ENCODE measurements around the gene RHEX.

Gene RHEX

GRCh38 chr1:206120406-206120805, 67.4 kb downstream of the RHEX start:
- no peak for DNase-seq

- no peak for DNase-seq
These were observed 68.3 kb downstream of the RHEX start for GRCh38 chr1:206121269-206121668.

- DNase-seq = no peak
These were observed 69.7 kb downstream of the RHEX start for GRCh38 chr1:206122686-206123085.

- DNase-seq = no peak
These were observed 72.4 kb downstream of the RHEX start for GRCh38 chr1:206125346-206125745.

GRCh38 chr1:206127336-206127735, 74.4 kb downstream of the RHEX start:
- DNase-seq = no peak

GRCh38 chr1:206128196-206128595, 75.2 kb downstream of the RHEX start:
- DNase-seq = no peak

- no peak for DNase-seq
These were observed 78.1 kb downstream of the RHEX start for GRCh38 chr1:206131037-206131436.

- DNase-seq = no peak
These were observed 80.9 kb downstream of the RHEX start for GRCh38 chr1:206133751-206134415.

GRCh38 chr1:206135248-206135647, 82.3 kb downstream of the RHEX start:
- no peak for DNase-seq

- no peak for DNase-seq
These were observed 83.3 kb downstream of the RHEX start for GRCh38 chr1:206136241-206136640.

- no peak for DNase-seq
These were observed 89.0 kb downstream of the RHEX start for GRCh38 chr1:206142011-206142410.

- DNase-seq = no peak
These were observed 89.8 kb downstream of the RHEX start for GRCh38 chr1:206142770-206143169.

- DNase-seq = no peak
These were observed 90.7 kb downstream of the RHEX start for GRCh38 chr1:206143537-206144172.

- no peak for DNase-seq
These were observed 91.6 kb downstream of the RHEX start for GRCh38 chr1:206144605-206145004.

- DNase-seq = no peak
These were observed 92.9 kb downstream of the RHEX start for GRCh38 chr1:206145771-206146290.
